ENCODE data around the gene RAC3.
A peak's percentile ranks its signal among the peaks of the same experiment; 100 is the strongest.
"Not testable (repeated sequence)": the region's sequence is repeated elsewhere in the genome, so short reads cannot be mapped to it uniquely, and the experiment has no call there.

RAC3 gene

GRCh38 chr17:82034371-82035011 is 3.0 kb downstream of the RAC3 start:
- H3K27ac ChIP-seq (ENCODE audit: low read depth in 2 of 2, low read length in 2 of 2), result no peak overlapping the region
- no peaks in the 10 kb centered on the region for H3K9me3 ChIP-seq (ENCODE audit: control insufficient read depth in 2 of 2, low read length in 2 of 2)
- H3K9ac ChIP-seq (ENCODE audit: low read depth in 1 of 2, low read length in 2 of 2), result no peak overlapping the region
- no peak overlapping the region for H3K4me3 ChIP-seq (ENCODE audit: low read length in 2 of 2)
- H3K36me3 ChIP-seq (ENCODE audit: control insufficient read depth in 2 of 2, insufficient read depth in 2 of 2, low read length in 2 of 2), result peaks cover 2 to 4% of the 10 kb centered on the region in 2 donors
- peaks cover 22 to 30% of the 10 kb centered on the region in 2 donors for H3K4me1 ChIP-seq (ENCODE audit: control insufficient read depth in 2 of 2, insufficient read depth in 2 of 2, low read length in 2 of 2)
- no peaks in the 10 kb centered on the region for H3K27me3 ChIP-seq (ENCODE audit: control insufficient read depth in 2 of 2, insufficient read depth in 2 of 2, low read length in 2 of 2)

GRCh38 chr17:82035488-82035887 is 4.0 kb downstream of the RAC3 start:
- Histone ChIP-seq H3K4me3 (ENCODE audit: low read length in 2 of 2) (no peak overlapping the region), H3K4me1 (ENCODE audit: control insufficient read depth in 2 of 2, insufficient read depth in 2 of 2, low read length in 2 of 2) (peaks cover 22 to 23% of the 10 kb centered on the region in 2 donors), H3K27me3 (ENCODE audit: control insufficient read depth in 2 of 2, insufficient read depth in 2 of 2, low read length in 2 of 2) (no peaks in the 10 kb centered on the region), H3K9ac (ENCODE audit: low read depth in 1 of 2, low read length in 2 of 2) (no peak overlapping the region), H3K27ac (ENCODE audit: low read depth in 2 of 2, low read length in 2 of 2) (no peak overlapping the region), H3K9me3 (ENCODE audit: control insufficient read depth in 2 of 2, low read length in 2 of 2) (no peaks in the 10 kb centered on the region), H3K36me3 (ENCODE audit: control insufficient read depth in 2 of 2, insufficient read depth in 2 of 2, low read length in 2 of 2) (peaks cover 2 to 4% of the 10 kb centered on the region in 2 donors)

GRCh38 chr17:82035956-82036633 is 4.6 kb downstream of the RAC3 start:
- Histone ChIP-seq H3K4me1 (ENCODE audit: control insufficient read depth in 2 of 2, insufficient read depth in 2 of 2, low read length in 2 of 2) (peaks cover 17 to 20% of the 10 kb centered on the region in 2 donors), H3K27ac (ENCODE audit: low read depth in 2 of 2, low read length in 2 of 2) (no peak overlapping the region), H3K36me3 (ENCODE audit: control insufficient read depth in 2 of 2, insufficient read depth in 2 of 2, low read length in 2 of 2) (peaks cover 2 to 4% of the 10 kb centered on the region in 2 donors), H3K9me3 (ENCODE audit: control insufficient read depth in 2 of 2, low read length in 2 of 2) (no peaks in the 10 kb centered on the region), H3K27me3 (ENCODE audit: control insufficient read depth in 2 of 2, insufficient read depth in 2 of 2, low read length in 2 of 2) (no peaks in the 10 kb centered on the region), H3K9ac (ENCODE audit: low read depth in 1 of 2, low read length in 2 of 2) (peak overlapping the region; percentile 78 to 79), H3K4me3 (ENCODE audit: low read length in 2 of 2) (peak overlapping the region; percentile 74)

GRCh38 chr17:82036634-82037091 is 5.2 kb downstream of the RAC3 start:
- Histone ChIP-seq H3K4me1 (ENCODE audit: control insufficient read depth in 2 of 2, insufficient read depth in 2 of 2, low read length in 2 of 2) (peaks cover 17 to 20% of the 10 kb centered on the region in 2 donors), H3K27me3 (ENCODE audit: control insufficient read depth in 2 of 2, insufficient read depth in 2 of 2, low read length in 2 of 2) (no peaks in the 10 kb centered on the region), H3K36me3 (ENCODE audit: control insufficient read depth in 2 of 2, insufficient read depth in 2 of 2, low read length in 2 of 2) (peaks cover 2 to 4% of the 10 kb centered on the region in 2 donors), H3K9ac (ENCODE audit: low read depth in 1 of 2, low read length in 2 of 2) (peak overlapping the region; percentile 78 to 79), H3K9me3 (ENCODE audit: control insufficient read depth in 2 of 2, low read length in 2 of 2) (no peaks in the 10 kb centered on the region), H3K27ac (ENCODE audit: low read depth in 2 of 2, low read length in 2 of 2) (peak overlapping the region; percentile 98 to 99), H3K4me3 (ENCODE audit: low read length in 2 of 2) (peak overlapping the region; percentile 74)

GRCh38 chr17:82037092-82037888 is 5.8 kb downstream of the RAC3 start, which contains the start of gene DCXR:
Gene DCXR (minus strand): TSS chr17:82037697. CDS start chr17:82037682, 15 bp downstream.
- Histone ChIP-seq H3K27ac (ENCODE audit: low read depth in 2 of 2, low read length in 2 of 2) (peak within 1 kb of the TSS; percentile 98 to 99), H3K4me1 (ENCODE audit: control insufficient read depth in 2 of 2, insufficient read depth in 2 of 2, low read length in 2 of 2) (peaks cover 13 to 16% of the 10 kb centered on the region in 2 donors), H3K36me3 (ENCODE audit: control insufficient read depth in 2 of 2, insufficient read depth in 2 of 2, low read length in 2 of 2) (peaks cover 2 to 4% of the 10 kb centered on the region in 2 donors), H3K4me3 (ENCODE audit: low read length in 2 of 2) (peak within 1 kb of the TSS; percentile 74 to 77), H3K27me3 (ENCODE audit: control insufficient read depth in 2 of 2, insufficient read depth in 2 of 2, low read length in 2 of 2) (no peaks in the 10 kb centered on the region), H3K9ac (ENCODE audit: low read depth in 1 of 2, low read length in 2 of 2) (peak within 1 kb of the TSS; percentile 78 to 79), H3K9me3 (ENCODE audit: control insufficient read depth in 2 of 2, low read length in 2 of 2) (no peaks in the 10 kb centered on the region)

GRCh38 chr17:82037889-82038195 is 6.4 kb downstream of the RAC3 start:
- peaks cover 13 to 14% of the 10 kb centered on the region in 2 donors for H3K4me1 ChIP-seq (ENCODE audit: control insufficient read depth in 2 of 2, insufficient read depth in 2 of 2, low read length in 2 of 2)
- H3K27me3 ChIP-seq (ENCODE audit: control insufficient read depth in 2 of 2, insufficient read depth in 2 of 2, low read length in 2 of 2), result no peaks in the 10 kb centered on the region
- H3K9me3 ChIP-seq (ENCODE audit: control insufficient read depth in 2 of 2, low read length in 2 of 2), result no peaks in the 10 kb centered on the region
- H3K4me3 ChIP-seq (ENCODE audit: low read length in 2 of 2), result peak overlapping the region; percentile 31 to 77
- H3K27ac ChIP-seq (ENCODE audit: low read depth in 2 of 2, low read length in 2 of 2), result peak overlapping the region; percentile 98 to 99
- no peak overlapping the region for H3K9ac ChIP-seq (ENCODE audit: low read depth in 1 of 2, low read length in 2 of 2)
- H3K36me3 ChIP-seq (ENCODE audit: control insufficient read depth in 2 of 2, insufficient read depth in 2 of 2, low read length in 2 of 2), result peaks cover 2 to 4% of the 10 kb centered on the region in 2 donors

- not testable (repeated sequence) for H3K27ac ChIP-seq (ENCODE audit: low read depth in 2 of 2, low read length in 2 of 2); H3K27me3 ChIP-seq (ENCODE audit: control insufficient read depth in 2 of 2, insufficient read depth in 2 of 2, low read length in 2 of 2); H3K9me3 ChIP-seq (ENCODE audit: control insufficient read depth in 2 of 2, low read length in 2 of 2); H3K9ac ChIP-seq (ENCODE audit: low read depth in 1 of 2, low read length in 2 of 2); H3K4me3 ChIP-seq (ENCODE audit: low read length in 2 of 2); H3K36me3 ChIP-seq (ENCODE audit: control insufficient read depth in 2 of 2, insufficient read depth in 2 of 2, low read length in 2 of 2)
- peaks cover 13 to 14% of the 10 kb centered on the region in 2 donors for H3K4me1 ChIP-seq (ENCODE audit: control insufficient read depth in 2 of 2, insufficient read depth in 2 of 2, low read length in 2 of 2)
Measured at GRCh38 chr17:82038796-82039409, 7.4 kb downstream of the RAC3 start.

GRCh38 chr17:82039695-82040299 is 8.3 kb downstream of the RAC3 start:
- no peak overlapping the region for H3K27ac ChIP-seq (ENCODE audit: low read depth in 2 of 2, low read length in 2 of 2)
- H3K4me3 ChIP-seq (ENCODE audit: low read length in 2 of 2), result no peak overlapping the region
- peaks cover 2 to 4% of the 10 kb centered on the region in 2 donors for H3K36me3 ChIP-seq (ENCODE audit: control insufficient read depth in 2 of 2, insufficient read depth in 2 of 2, low read length in 2 of 2)
- H3K4me1 ChIP-seq (ENCODE audit: control insufficient read depth in 2 of 2, insufficient read depth in 2 of 2, low read length in 2 of 2), result peaks cover 13 to 14% of the 10 kb centered on the region in 2 donors
- no peak overlapping the region for H3K9ac ChIP-seq (ENCODE audit: low read depth in 1 of 2, low read length in 2 of 2)
- H3K9me3 ChIP-seq (ENCODE audit: control insufficient read depth in 2 of 2, low read length in 2 of 2), result no peaks in the 10 kb centered on the region
- H3K27me3 ChIP-seq (ENCODE audit: control insufficient read depth in 2 of 2, insufficient read depth in 2 of 2, low read length in 2 of 2), result no peaks in the 10 kb centered on the region

- Histone ChIP-seq H3K9me3 (ENCODE audit: control insufficient read depth in 2 of 2, low read length in 2 of 2) (no peaks in the 10 kb centered on the region), H3K36me3 (ENCODE audit: control insufficient read depth in 2 of 2, insufficient read depth in 2 of 2, low read length in 2 of 2) (no peaks in the 10 kb centered on the region), H3K27ac (ENCODE audit: low read depth in 2 of 2, low read length in 2 of 2) (no peak overlapping the region), H3K9ac (ENCODE audit: low read depth in 1 of 2, low read length in 2 of 2) (no peak overlapping the region), H3K27me3 (ENCODE audit: control insufficient read depth in 2 of 2, insufficient read depth in 2 of 2, low read length in 2 of 2) (no peaks in the 10 kb centered on the region), H3K4me3 (ENCODE audit: low read length in 2 of 2) (no peak overlapping the region), H3K4me1 (ENCODE audit: control insufficient read depth in 2 of 2, insufficient read depth in 2 of 2, low read length in 2 of 2) (peaks cover 10 to 11% of the 10 kb centered on the region in 2 donors)
Measured at GRCh38 chr17:82041144-82041814, 9.8 kb downstream of the RAC3 start.
